HG02642 (cell line): Measurements from ENCODE around the gene SCYL3.
"Not testable (repeated sequence)": the region's sequence is repeated elsewhere in the genome, so short reads cannot be mapped to it uniquely, and the experiment has no call there.

Experiments
- ATAC-seq: cut with Tn5 transposase; IDR thresholded peaks from one replicate; pipeline ENCODE4 v1.9.1; 2021; ENCODE audit warnings: mild to moderate bottlenecking; ENCODE audit not compliant: unreplicated experiment, poor library complexity

Gene SCYL3

DNA sequence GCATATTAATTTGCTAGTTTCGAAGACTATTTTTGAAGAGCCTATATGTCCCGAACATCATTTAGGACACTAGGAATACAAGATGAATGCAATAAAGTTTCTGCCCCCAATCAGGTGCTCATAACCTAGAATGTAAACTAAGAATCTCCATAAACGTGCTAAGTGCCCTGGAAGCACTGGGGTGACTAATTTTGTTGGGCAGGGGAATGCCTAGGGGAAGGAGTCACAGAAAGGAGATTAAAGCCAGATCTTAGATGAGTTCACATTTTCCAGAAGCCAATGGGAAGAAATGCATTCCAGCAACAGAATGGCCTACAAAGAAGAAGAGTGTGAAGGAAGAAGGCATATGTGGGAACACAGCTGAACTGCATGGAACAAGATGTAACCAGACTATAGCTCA lies 19.5 kb downstream of the SCYL3 start:
- ATAC-seq = no peak

DNA sequence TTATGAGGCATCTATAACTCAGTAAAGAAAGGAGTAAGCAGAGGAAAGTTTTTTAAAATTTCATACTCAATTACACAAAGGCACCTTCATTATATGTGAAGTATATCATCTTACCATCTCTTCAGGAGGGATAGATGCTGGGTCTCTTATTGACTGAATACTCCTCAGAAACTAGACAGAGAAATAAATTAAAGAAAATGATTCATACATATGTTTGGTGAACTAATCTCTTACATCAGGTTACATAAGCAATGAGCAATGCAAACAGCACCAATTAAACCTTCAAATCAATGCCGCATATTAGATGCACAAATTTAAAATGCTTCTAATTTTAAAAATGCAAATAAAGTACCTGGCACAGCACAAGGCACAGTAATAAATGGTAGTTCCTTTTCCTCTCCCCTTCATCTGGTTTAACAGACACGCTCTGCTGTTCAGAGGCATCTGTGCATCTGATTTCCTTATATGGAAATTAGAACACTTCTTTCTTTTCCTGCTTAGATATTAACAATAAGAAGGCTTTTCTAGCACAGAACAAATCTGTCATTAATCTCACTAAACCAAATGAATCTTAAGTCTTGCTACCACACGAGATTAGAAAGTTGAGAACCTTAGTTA lies 20.0 kb downstream of the SCYL3 start:
- ATAC-seq = no peak

GRCh38 chr1:169872906-169873305 lies 20.8 kb downstream of the SCYL3 start:
- no peak for ATAC-seq

- ATAC-seq = not testable (repeated sequence)
Observed at GRCh38 chr1:169871988-169872387, 21.7 kb downstream of the SCYL3 start.

DNA sequence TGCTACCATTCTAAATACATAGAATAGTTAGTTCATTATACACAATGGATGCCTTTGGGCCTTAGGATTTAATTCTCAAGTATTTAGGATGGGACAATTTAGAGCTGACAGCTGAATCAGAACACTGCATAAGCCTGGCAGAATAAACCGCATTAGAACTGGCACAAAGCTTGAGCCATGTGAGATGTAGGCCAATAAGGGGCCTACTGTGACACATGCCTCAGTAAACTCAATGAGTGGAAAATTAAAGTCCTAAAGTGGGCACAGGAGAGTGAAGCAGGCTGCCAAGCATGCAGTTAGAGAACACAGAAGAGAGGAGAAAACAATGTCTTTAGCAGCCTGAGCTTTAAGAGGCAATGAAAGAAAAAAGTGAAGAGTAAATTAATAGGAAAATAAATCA lies 24.3 kb downstream of the SCYL3 start:
- ATAC-seq = no peak

GRCh38 chr1:169868978-169869377 lies 24.7 kb downstream of the SCYL3 start:
- ATAC-seq = no peak

GRCh38 chr1:169867012-169867675 lies 26.6 kb downstream of the SCYL3 start:
- ATAC-seq = no peak

GRCh38 chr1:169866577-169866976 lies 27.1 kb downstream of the SCYL3 start:
- no peak for ATAC-seq

GRCh38 chr1:169864531-169864930 lies 29.2 kb downstream of the SCYL3 start:
- ATAC-seq = not testable (repeated sequence)

DNA sequence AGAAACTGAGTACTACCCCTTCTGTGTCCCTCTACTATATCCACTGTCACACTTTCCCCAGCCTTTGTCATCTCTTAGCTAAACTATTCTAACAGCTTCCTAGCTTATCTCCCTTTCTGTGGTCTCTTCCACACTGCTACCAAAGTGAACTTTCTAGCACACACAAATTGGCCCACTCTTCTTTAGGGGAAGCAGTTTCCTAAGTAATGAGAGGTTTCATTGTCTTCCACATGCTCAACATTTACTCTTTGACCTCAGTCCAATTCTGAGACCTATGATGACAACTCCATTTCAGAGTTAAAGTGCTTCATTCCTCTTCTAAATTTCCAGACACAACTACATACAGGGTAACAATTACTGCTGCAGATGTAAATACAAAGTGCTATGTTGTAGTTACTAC lies 32.9 kb downstream of the SCYL3 start:
- ATAC-seq = no peak

DNA sequence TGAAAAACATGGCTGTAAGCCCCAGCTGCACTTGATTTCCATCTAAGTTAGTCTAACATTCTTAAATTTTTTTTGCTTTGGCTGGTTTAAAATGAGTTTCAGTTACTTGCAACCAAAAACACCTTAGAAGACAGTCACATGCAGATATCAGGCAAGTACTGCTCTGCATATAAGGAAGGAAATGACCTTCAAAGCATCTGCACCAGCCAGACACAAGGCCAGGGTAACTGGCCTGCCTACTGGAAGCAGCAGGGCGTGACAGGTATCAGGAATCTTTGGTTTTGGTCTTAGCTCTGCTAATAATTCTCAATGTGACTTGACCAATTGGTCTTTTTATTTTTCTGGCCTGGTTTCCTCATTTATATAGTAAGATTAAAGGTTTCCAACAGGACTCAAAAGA lies 33.5 kb downstream of the SCYL3 start:
- no peak for ATAC-seq

DNA sequence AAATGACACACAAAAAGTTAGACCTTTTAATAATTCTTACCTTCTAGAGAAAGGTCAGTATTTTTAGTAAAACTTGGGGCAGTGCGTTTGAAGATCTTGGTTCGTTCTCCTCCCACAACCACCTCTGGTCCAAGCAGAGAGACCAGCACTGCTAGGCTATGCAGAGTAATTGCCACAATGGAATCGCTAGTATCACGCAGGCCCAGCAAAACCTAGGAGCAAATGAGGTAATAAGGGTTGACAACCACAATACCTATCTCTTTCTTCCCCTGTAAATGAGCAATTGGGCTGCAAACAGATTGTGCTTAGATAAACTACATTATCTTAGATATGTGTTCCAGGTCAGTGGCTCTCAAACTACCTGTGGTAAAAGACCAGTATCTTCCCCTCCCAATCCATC lies 34.7 kb downstream of the SCYL3 start:
- ATAC-seq = no peak

- ATAC-seq = no peak
Observed at GRCh38 chr1:169858467-169858866, 35.2 kb downstream of the SCYL3 start.

GRCh38 chr1:169853341-169853740 lies 40.4 kb downstream of the SCYL3 start:
- no peak for ATAC-seq

DNA sequence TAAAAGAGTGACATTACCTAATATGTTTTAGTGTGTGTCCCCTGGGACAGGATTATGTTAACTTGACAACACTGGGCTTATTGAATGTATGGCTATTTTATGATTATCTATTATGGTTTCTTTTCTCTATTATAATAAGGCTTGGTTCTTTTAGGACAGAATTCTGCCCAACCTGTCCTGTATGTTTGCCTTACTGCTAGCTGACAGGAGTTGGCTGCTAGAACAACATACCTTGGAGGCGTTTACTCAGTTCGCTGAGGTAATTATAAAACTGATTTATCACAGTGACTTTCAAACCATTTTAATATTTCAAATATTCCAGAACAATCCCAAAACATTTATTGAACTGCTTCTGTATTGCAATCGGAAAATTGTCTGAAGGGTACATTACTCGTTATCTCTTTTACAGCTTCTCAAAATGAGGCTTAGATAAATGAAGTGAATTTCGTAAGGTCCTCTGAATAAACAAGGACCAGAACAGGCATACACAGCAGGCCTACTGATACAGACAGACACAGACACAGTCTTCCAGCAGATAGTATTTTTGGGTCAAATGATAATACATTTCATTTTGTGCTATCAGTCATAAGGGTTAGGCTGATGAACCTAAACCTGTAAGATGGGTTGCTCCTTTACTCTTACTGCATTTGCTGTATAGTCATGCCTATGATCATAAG lies 44.2 kb downstream of the SCYL3 start:
- no peak for ATAC-seq

DNA sequence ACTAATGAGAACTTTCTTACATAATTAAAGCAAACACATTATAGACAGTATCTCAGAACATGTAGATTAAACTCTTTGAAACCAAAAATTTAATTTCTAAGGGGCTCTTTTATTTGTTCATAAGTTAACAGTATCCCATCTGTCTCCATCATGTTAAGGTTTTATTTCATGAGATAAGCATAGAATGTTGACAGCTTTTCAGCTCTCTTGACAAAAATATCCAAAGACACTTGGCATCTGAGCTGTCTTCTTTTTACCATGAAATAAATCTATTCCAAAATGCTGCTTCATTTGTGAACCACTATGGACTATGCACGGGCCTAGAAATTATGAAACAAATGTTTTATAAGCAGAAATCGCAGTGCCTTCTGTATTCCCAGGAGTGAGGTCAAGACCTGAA lies 45.2 kb downstream of the SCYL3 start:
- ATAC-seq = no peak

DNA sequence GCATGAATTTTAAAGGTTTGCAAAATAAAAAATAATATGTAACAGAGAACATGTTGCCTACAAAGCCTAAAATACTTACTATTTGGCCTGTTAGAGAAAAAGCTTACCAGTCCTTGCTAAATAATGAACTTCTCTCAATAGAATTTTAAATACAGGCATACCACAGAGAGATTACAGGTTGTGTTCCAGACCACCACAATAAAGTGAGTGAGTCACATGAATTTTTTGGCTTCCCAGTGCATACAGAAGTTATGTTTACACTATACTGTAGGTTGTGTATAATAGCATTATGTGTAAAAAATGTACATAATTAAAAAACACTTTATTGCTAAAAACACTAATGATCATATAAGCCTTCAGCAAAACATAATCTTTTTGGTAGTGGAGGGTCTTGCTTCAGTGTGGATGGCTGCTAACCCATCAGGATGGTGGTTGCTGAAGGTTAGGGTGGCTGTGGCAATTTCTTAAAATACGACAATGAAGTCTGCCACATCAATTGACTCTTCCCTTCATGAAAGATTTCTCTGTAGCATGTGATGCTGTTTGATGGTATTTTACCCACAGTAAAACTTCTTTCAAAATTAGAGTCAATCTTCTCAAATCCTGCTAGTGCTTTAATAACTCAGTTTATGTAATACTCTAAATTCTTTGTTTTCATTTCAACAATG lies 48.6 kb downstream of the SCYL3 start:
- no peak for ATAC-seq

DNA sequence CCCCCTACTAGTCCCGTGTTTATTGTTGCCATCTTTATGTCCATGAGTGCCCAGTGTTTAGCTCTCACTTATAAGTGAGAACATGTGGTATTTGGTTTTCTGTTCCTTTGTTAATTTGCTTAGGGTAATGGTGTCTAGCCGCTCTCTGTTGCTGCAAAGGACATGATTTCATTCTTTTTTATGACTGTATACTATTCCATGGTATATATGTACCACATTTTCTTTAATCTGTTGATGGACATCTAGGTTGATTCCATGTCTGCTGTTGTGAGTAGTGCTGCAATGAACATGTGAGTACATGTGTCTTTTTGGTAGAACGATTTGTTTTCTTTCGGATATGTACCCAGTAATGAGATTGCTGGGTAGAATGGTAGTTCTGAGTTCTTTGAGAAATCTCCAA lies 54.8 kb downstream of the SCYL3 start:
- no peak for ATAC-seq

DNA sequence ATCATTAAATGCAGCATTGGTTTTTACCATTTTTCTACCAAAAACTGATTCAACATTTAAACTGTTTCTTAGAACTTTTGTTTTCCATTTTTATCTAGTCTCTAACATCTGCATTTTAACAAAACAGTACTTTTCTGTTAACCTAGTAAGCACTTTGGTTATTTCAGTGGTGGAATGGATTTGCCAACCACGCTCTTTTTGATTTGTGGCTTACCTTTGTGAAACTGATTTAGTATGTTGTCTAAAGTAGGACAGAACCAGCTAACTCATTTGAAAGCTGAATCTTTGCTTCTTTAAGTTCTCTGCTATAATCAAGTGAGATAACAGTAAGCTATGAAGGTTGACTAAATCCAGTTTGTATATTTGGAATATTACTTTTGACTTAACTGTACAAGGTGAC lies 57.5 kb downstream of the SCYL3 start:
- no peak for ATAC-seq

DNA sequence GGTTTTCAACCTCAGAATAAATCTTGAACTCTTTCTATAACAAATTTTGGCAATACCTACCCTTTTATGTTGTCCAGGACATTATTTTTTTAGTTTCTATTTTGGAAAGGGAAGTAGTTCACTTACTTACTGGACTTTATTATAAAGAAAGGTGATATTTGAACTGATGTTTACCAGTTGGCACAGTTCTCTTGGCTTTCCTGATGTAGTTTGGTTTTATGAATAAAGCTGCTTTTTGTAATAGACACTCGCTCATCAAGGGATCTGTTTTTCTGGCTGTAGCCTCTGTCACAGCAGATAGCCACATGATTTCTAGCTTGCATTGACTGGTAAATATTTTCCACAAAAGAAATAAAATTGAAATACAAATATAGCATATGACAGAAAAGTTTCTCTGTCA lies 58.0 kb downstream of the SCYL3 start:
- no peak for ATAC-seq

DNA sequence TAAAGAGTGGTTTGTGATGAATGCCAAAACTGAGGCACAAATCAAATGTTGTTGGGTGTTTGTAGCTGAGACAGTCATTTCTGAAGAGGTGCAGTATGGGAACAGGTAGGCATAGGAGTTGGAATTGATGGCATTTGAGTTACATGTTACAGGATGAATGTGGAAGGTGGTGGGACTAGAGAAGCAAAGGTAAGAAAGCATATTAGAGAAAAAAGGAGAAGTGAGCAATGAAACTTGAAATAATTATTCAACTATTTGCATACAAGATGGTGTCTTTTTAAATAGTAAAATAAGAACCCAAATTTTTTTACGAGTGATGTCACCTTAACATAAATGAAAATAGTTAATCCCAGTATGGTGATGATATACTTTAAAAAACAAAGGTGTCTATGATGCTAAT lies 58.8 kb downstream of the SCYL3 start:
- ATAC-seq = no peak
